Cardiac septum (tissue), 1 donor: ENCODE data around the gene GARIN5A. TPM values are rescaled to one million over a fixed set of nuclear protein-coding genes. Genes with fewer than 3 reads are reported as not detected.
"Not testable (repeated sequence)": the region's sequence is repeated elsewhere in the genome, so short reads cannot be mapped to it uniquely, and the experiment has no call there.

Experiments used
- DNase-seq: peaks from one replicate; pipeline ENCODE4 v3.0.0-alpha.2; 2020; ENCODE audit warnings: low spot score
- intact Hi-C: fragments of 100-400 bp; cut with DNase I; formaldehyde crosslinking; loops from one replicate; pipeline ENCODE4 v1.14.0; 2022
- total RNA-seq: library from RNA; stranded (reverse); fragmentation: NEBNext Ultra II Directional; extraction: Animal tissue kit (Norgen Biotek cat#: 25700); gene quantifications from one replicate; pipeline ENCODE4 v1.2.1, GENCODE V29; 2021
- donor health status: DM: no; HTN: no; CAD: no.

GARIN5A gene
- total RNA-seq, 1 donor from 2014 or later: 1.1 TPM

- intact Hi-C loops: no loop called here
- no peak for DNase-seq
Measured at GRCh38 chr19:50450369-50451222, 26.1 kb downstream of the GARIN5A start.

- DNase-seq: no peak
- intact Hi-C loops: no loop called here
Measured at GRCh38 chr19:50449236-50449899, 27.3 kb downstream of the GARIN5A start.

GRCh38 chr19:50447750-50448149 lies 28.9 kb downstream of the GARIN5A start:
- intact Hi-C loops: no loop called here
- no peak for DNase-seq

- intact Hi-C loops: no loop called here
- DNase-seq: no peak
Measured at GRCh38 chr19:50447053-50447452, 29.6 kb downstream of the GARIN5A start.

GRCh38 chr19:50444059-50444458 lies 32.6 kb downstream of the GARIN5A start:
- no peak for DNase-seq
- intact Hi-C loops: no loop called here

- intact Hi-C loops, DNase-seq: not testable (repeated sequence)
Measured at GRCh38 chr19:50439130-50439529, 37.5 kb downstream of the GARIN5A start.

- intact Hi-C loops: no loop called here
- DNase-seq: no peak
Measured at GRCh38 chr19:50437862-50438449, 38.7 kb downstream of the GARIN5A start.

- intact Hi-C loops: no loop called here
- no peak for DNase-seq
Measured at GRCh38 chr19:50435627-50436026, 41.0 kb downstream of the GARIN5A start.

GRCh38 chr19:50435221-50435620 lies 41.4 kb downstream of the GARIN5A start:
- intact Hi-C loops: no loop called here
- no peak for DNase-seq

- DNase-seq: no peak
- intact Hi-C loops: no loop called here
Measured at GRCh38 chr19:50434525-50434924, 42.1 kb downstream of the GARIN5A start.

- intact Hi-C loops: no loop called here
- no peak for DNase-seq
Measured at GRCh38 chr19:50433201-50434180, 43.2 kb downstream of the GARIN5A start.

- no peak for DNase-seq
- intact Hi-C loops: no loop called here
Measured at GRCh38 chr19:50432221-50433028, 44.2 kb downstream of the GARIN5A start, which contains the start of gene MYBPC2. Gene MYBPC2, plus strand, starts transcription at chr19:50432892. Its CDS starts 62 bp downstream, at chr19:50432954.

- intact Hi-C loops: no loop called here
Measured at GRCh38 chr19:50431343-50432220, 45.1 kb downstream of the GARIN5A start.

GRCh38 chr19:50430888-50431342 lies 45.7 kb downstream of the GARIN5A start:
- no peak for DNase-seq
- intact Hi-C loops: no loop called here

More at GRCh38 chr19:50431343-50432220, 45.1 kb downstream of the GARIN5A start:
- DNase-seq: peak; percentile 94

- intact Hi-C loops: no loop called here
- no peak for DNase-seq
Measured at GRCh38 chr19:50428772-50429463, 47.7 kb downstream of the GARIN5A start.

- intact Hi-C loops: no loop called here
- peak; percentile 91 for DNase-seq
Measured at GRCh38 chr19:50427997-50428425, 48.6 kb downstream of the GARIN5A start.
